LNCAP (cell line): Measurements from ENCODE around the gene INSYN2A.

Source experiments
- CTCF ChIP-seq: fragments of 450-650 bp; IDR thresholded peaks from 2 replicates; pipeline ENCODE4 v1.5.1; 2017; ENCODE audit warnings: mild to moderate bottlenecking

Gene INSYN2A

GRCh38 chr10:127151981-127152699 is 44.3 kb downstream of the INSYN2A start:
- no peak for TF ChIP-seq CTCF

- no peak for TF ChIP-seq CTCF
Measured at GRCh38 chr10:127151541-127151940, 44.9 kb downstream of the INSYN2A start.

GRCh38 chr10:127150136-127150535 is 46.3 kb downstream of the INSYN2A start:
- no peak for TF ChIP-seq CTCF

GRCh38 chr10:127149501-127150081 is 46.8 kb downstream of the INSYN2A start:
- TF ChIP-seq CTCF = no peak

- no peak for TF ChIP-seq CTCF
Measured at GRCh38 chr10:127148933-127149220, 47.5 kb downstream of the INSYN2A start.

GRCh38 chr10:127148066-127148932 is 48.1 kb downstream of the INSYN2A start:
- no peak for TF ChIP-seq CTCF

GRCh38 chr10:127146661-127147060 is 49.7 kb downstream of the INSYN2A start:
- TF ChIP-seq CTCF = no peak
